Measurements from ENCODE around the gene ALX4. TPM values are rescaled to one million over a fixed set of nuclear protein-coding genes. Genes with fewer than 3 reads are reported as not detected.

Gene ALX4
- polyA plus RNA-seq, 3 donors: not detected

- 100% methylated on average over 1 of the region's 6 CpGs for WGBS (ENCODE audit: insufficient coverage)
- Histone ChIP-seq H4K20me1 (ENCODE audit: insufficient read depth, low read length) (no peaks in the 10 kb centered on the region), H2AFZ (ENCODE audit: insufficient read depth, low read depth, low read length, poor library complexity, severe bottlenecking) (no peak overlapping the region), H3K4me3 (replicated peaks in 1 of 3; ENCODE audit: low read depth in 2 of 3, low read length in 3 of 3) (no peak overlapping the region), H3K27ac (ENCODE audit: low read depth in 1 of 2, low read length in 2 of 2) (no peak overlapping the region), H3K4me1 (ENCODE audit: control insufficient read depth in 1 of 2, insufficient read depth in 2 of 2, low read length in 2 of 2) (no peaks in the 10 kb centered on the region), H3K9ac (ENCODE audit: insufficient read depth, low read length, poor library complexity, severe bottlenecking) (no peak overlapping the region), H3K27me3 (ENCODE audit: control insufficient read depth in 2 of 2, insufficient read depth in 2 of 2, low read length in 2 of 2) (no peaks in the 10 kb centered on the region), H3K79me2 (ENCODE audit: insufficient read depth, low read length) (no peaks in the 10 kb centered on the region), H3K36me3 (replicated peaks in 1 of 2; ENCODE audit: control insufficient read depth in 1 of 2, insufficient read depth in 2 of 2, low read length in 2 of 2) (peaks cover 4 to 27% of the 10 kb centered on the region in 2 donors), H3K9me3 (replicated peaks in 1 of 2; ENCODE audit: control insufficient read depth in 1 of 2, insufficient read depth in 1 of 2, low read length in 2 of 2) (peaks cover 4 to 9% of the 10 kb centered on the region in 2 donors), H3K4me2 (replicated peaks; ENCODE audit: extremely low read depth, low read length, poor library complexity, severe bottlenecking) (no peak overlapping the region)
- Mint-ChIP-seq H3K9me3 (peaks cover 6 to 18% (median 10%) of the 10 kb centered on the region in 7 donors), H3K27me3 (ENCODE audit: low read depth in 3 of 3) (no peaks in the 10 kb centered on the region), H3K4me1 (no peaks in the 10 kb centered on the region), H3K36me3 (peaks cover 22 to 27% of the 10 kb centered on the region in 2 donors), H3K27ac (no peak overlapping the region), H3K4me3 (no peak overlapping the region)
- no peak for DNase-seq
- intact Hi-C loops (cut with micrococcal nuclease): no loop called here
- TF ChIP-seq CTCF (IDR thresholded peaks at IDR 0.05): no peak
Measured at GRCh38 chr11:44212128-44212527, 97.8 kb downstream of the ALX4 start.

Other genes with a start within 250 kb of the ALX4 start
- 10 to 100 TPM in 1 of 3 donors, 1 to 10 TPM in 2; 1.3 to 46.6 (median 1.7) TPM for gene ACCS, start 243.9 kb downstream of the ALX4 start, polyA plus RNA-seq
- 10 to 100 TPM; 17.2 to 41.1 (median 34.2) TPM for gene EXT2, start 214.5 kb downstream of the ALX4 start, polyA plus RNA-seq

Data from CD14-positive monocyte (primary cell).